ENCODE results near the gene COG7.
"Not testable (repeated sequence)": the region's sequence is repeated elsewhere in the genome, so short reads cannot be mapped to it uniquely, and the experiment has no call there.

COG7 gene

GRCh38 chr16:23382279-23382678 lies 70.7 kb downstream of the COG7 start:
- H3K4me1 ChIP-seq (ENCODE audit: control insufficient read depth in 5 of 5, insufficient read depth in 5 of 5, low read length in 5 of 5), result no peaks in the 10 kb centered on the region
- H3K9me3 ChIP-seq (ENCODE audit: control insufficient read depth in 5 of 5, low read length in 5 of 5), result no peaks in the 10 kb centered on the region
- H3K27me3 ChIP-seq (ENCODE audit: control insufficient read depth in 5 of 5, insufficient read depth in 4 of 5, low read length in 5 of 5), result no peaks in the 10 kb centered on the region
- no peak overlapping the region for H3K4me3 ChIP-seq (ENCODE audit: low read depth in 1 of 5, low read length in 5 of 5)
- no peak overlapping the region for H3K27ac ChIP-seq (ENCODE audit: low read depth, low read length)
- peaks cover 0 to 7% (median 0%) of the 10 kb centered on the region in 5 donors for H3K36me3 ChIP-seq (ENCODE audit: control insufficient read depth in 5 of 5, insufficient read depth in 5 of 5, low read length in 5 of 5)
- H3K9ac ChIP-seq (ENCODE audit: low read length in 5 of 5), result no peak overlapping the region

DNA sequence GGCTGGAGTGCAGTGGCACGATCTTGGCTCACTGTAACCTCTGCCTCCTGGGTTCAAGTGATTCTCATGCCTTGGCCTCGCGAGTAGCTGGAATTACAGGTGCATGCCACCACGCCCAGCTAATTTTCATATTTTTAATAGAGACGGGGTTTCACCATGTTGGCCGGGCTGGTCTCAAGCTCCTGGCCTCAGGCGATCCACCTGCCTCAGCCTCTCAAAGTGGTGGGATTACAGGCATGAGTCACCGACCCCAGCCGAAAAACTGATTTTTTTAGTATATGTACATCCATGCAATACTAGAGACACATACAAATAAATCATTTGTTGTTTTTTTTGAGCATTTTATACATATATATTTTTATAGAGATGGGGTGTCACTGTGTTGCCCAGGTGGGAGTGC lies 71.3 kb downstream of the COG7 start:
- not testable (repeated sequence) for H3K27me3 ChIP-seq (ENCODE audit: control insufficient read depth in 5 of 5, insufficient read depth in 4 of 5, low read length in 5 of 5); H3K9ac ChIP-seq (ENCODE audit: low read length in 5 of 5); H3K36me3 ChIP-seq (ENCODE audit: control insufficient read depth in 5 of 5, insufficient read depth in 5 of 5, low read length in 5 of 5); H3K4me3 ChIP-seq (ENCODE audit: low read depth in 1 of 5, low read length in 5 of 5); H3K9me3 ChIP-seq (ENCODE audit: control insufficient read depth in 5 of 5, low read length in 5 of 5); H3K27ac ChIP-seq (ENCODE audit: low read depth, low read length); H3K4me1 ChIP-seq (ENCODE audit: control insufficient read depth in 5 of 5, insufficient read depth in 5 of 5, low read length in 5 of 5)

- Histone ChIP-seq H3K36me3 (ENCODE audit: control insufficient read depth in 5 of 5, insufficient read depth in 5 of 5, low read length in 5 of 5) (peaks cover 0 to 3% (median 0%) of the 10 kb centered on the region in 5 donors), H3K9me3 (ENCODE audit: control insufficient read depth in 5 of 5, low read length in 5 of 5) (no peaks in the 10 kb centered on the region), H3K27ac (ENCODE audit: low read depth, low read length) (no peak overlapping the region), H3K4me3 (ENCODE audit: low read depth in 1 of 5, low read length in 5 of 5) (no peak overlapping the region), H3K27me3 (ENCODE audit: control insufficient read depth in 5 of 5, insufficient read depth in 4 of 5, low read length in 5 of 5) (no peaks in the 10 kb centered on the region), H3K9ac (ENCODE audit: low read length in 5 of 5) (no peak overlapping the region), H3K4me1 (ENCODE audit: control insufficient read depth in 5 of 5, insufficient read depth in 5 of 5, low read length in 5 of 5) (no peaks in the 10 kb centered on the region)
Measured at GRCh38 chr16:23380501-23380951, 72.5 kb downstream of the COG7 start.

- H3K9ac ChIP-seq (ENCODE audit: low read length in 5 of 5), result no peak overlapping the region
- H3K27me3 ChIP-seq (ENCODE audit: control insufficient read depth in 5 of 5, insufficient read depth in 4 of 5, low read length in 5 of 5), result peaks cover 0 to 4% (median 0%) of the 10 kb centered on the region in 5 donors
- H3K9me3 ChIP-seq (ENCODE audit: control insufficient read depth in 5 of 5, low read length in 5 of 5), result no peaks in the 10 kb centered on the region
- H3K4me1 ChIP-seq (ENCODE audit: control insufficient read depth in 5 of 5, insufficient read depth in 5 of 5, low read length in 5 of 5), result no peaks in the 10 kb centered on the region
- H3K4me3 ChIP-seq (ENCODE audit: low read depth in 1 of 5, low read length in 5 of 5), result no peak overlapping the region
- no peak overlapping the region for H3K27ac ChIP-seq (ENCODE audit: low read depth, low read length)
- H3K36me3 ChIP-seq (ENCODE audit: control insufficient read depth in 5 of 5, insufficient read depth in 5 of 5, low read length in 5 of 5), result peaks cover 0 to 3% (median 0%) of the 10 kb centered on the region in 5 donors
Measured at GRCh38 chr16:23379707-23380106, 73.3 kb downstream of the COG7 start.

GRCh38 chr16:23378921-23379320 lies 74.1 kb downstream of the COG7 start:
- H3K9ac ChIP-seq (ENCODE audit: low read length in 5 of 5), result no peak overlapping the region
- H3K36me3 ChIP-seq (ENCODE audit: control insufficient read depth in 5 of 5, insufficient read depth in 5 of 5, low read length in 5 of 5), result peaks cover 0 to 3% (median 0%) of the 10 kb centered on the region in 5 donors
- H3K4me3 ChIP-seq (ENCODE audit: low read depth in 1 of 5, low read length in 5 of 5), result no peak overlapping the region
- H3K9me3 ChIP-seq (ENCODE audit: control insufficient read depth in 5 of 5, low read length in 5 of 5), result no peaks in the 10 kb centered on the region
- H3K27ac ChIP-seq (ENCODE audit: low read depth, low read length), result no peak overlapping the region
- no peaks in the 10 kb centered on the region for H3K4me1 ChIP-seq (ENCODE audit: control insufficient read depth in 5 of 5, insufficient read depth in 5 of 5, low read length in 5 of 5)
- H3K27me3 ChIP-seq (ENCODE audit: control insufficient read depth in 5 of 5, insufficient read depth in 4 of 5, low read length in 5 of 5), result peaks cover 0 to 4% (median 0%) of the 10 kb centered on the region in 5 donors

DNA sequence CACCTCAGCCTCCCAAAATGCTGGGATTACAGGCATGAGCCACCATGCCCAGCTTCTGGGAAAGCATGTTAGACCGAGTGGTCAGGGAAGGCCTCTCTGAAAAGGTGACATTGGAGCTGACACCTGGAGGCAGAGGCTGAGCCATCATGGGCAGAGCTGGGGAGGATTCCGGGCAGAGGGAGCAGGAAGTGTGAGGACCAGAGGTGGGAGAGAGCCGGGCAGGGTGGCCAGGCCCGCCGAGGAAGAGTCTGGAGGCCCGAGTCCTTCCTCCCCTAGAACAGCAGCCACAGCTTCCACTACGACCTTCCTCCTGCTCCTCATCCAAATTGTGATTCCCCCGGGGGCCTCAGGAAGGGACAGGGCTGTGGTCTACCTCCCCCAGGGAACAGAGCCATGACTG lies 74.7 kb downstream of the COG7 start:
- H3K36me3 ChIP-seq (ENCODE audit: control insufficient read depth in 5 of 5, insufficient read depth in 5 of 5, low read length in 5 of 5), result peaks cover 0 to 3% (median 0%) of the 10 kb centered on the region in 5 donors
- H3K27ac ChIP-seq (ENCODE audit: low read depth, low read length), result no peak overlapping the region
- no peaks in the 10 kb centered on the region for H3K4me1 ChIP-seq (ENCODE audit: control insufficient read depth in 5 of 5, insufficient read depth in 5 of 5, low read length in 5 of 5)
- no peak overlapping the region for H3K9ac ChIP-seq (ENCODE audit: low read length in 5 of 5)
- H3K4me3 ChIP-seq (ENCODE audit: low read depth in 1 of 5, low read length in 5 of 5), result no peak overlapping the region
- peaks cover 0 to 7% (median 0%) of the 10 kb centered on the region in 5 donors for H3K27me3 ChIP-seq (ENCODE audit: control insufficient read depth in 5 of 5, insufficient read depth in 4 of 5, low read length in 5 of 5)
- no peaks in the 10 kb centered on the region for H3K9me3 ChIP-seq (ENCODE audit: control insufficient read depth in 5 of 5, low read length in 5 of 5)

- H3K4me1 ChIP-seq (ENCODE audit: control insufficient read depth in 5 of 5, insufficient read depth in 5 of 5, low read length in 5 of 5), result no peaks in the 10 kb centered on the region
- H3K27me3 ChIP-seq (ENCODE audit: control insufficient read depth in 5 of 5, insufficient read depth in 4 of 5, low read length in 5 of 5), result peaks cover 0 to 7% (median 0%) of the 10 kb centered on the region in 5 donors
- no peak overlapping the region for H3K4me3 ChIP-seq (ENCODE audit: low read depth in 1 of 5, low read length in 5 of 5)
- H3K36me3 ChIP-seq (ENCODE audit: control insufficient read depth in 5 of 5, insufficient read depth in 5 of 5, low read length in 5 of 5), result peaks cover 0 to 3% (median 0%) of the 10 kb centered on the region in 5 donors
- H3K9me3 ChIP-seq (ENCODE audit: control insufficient read depth in 5 of 5, low read length in 5 of 5), result no peaks in the 10 kb centered on the region
- H3K9ac ChIP-seq (ENCODE audit: low read length in 5 of 5), result no peak overlapping the region
- H3K27ac ChIP-seq (ENCODE audit: low read depth, low read length), result no peak overlapping the region
Measured at GRCh38 chr16:23377071-23377931, 75.7 kb downstream of the COG7 start.

GRCh38 chr16:23375643-23376042 lies 77.3 kb downstream of the COG7 start:
- Histone ChIP-seq H3K9ac (ENCODE audit: low read length in 5 of 5) (no peak overlapping the region), H3K27ac (ENCODE audit: low read depth, low read length) (no peak overlapping the region), H3K27me3 (ENCODE audit: control insufficient read depth in 5 of 5, insufficient read depth in 4 of 5, low read length in 5 of 5) (peaks cover 0 to 9% (median 0%) of the 10 kb centered on the region in 5 donors), H3K36me3 (ENCODE audit: control insufficient read depth in 5 of 5, insufficient read depth in 5 of 5, low read length in 5 of 5) (peaks cover 0 to 3% (median 0%) of the 10 kb centered on the region in 5 donors), H3K4me3 (ENCODE audit: low read depth in 1 of 5, low read length in 5 of 5) (no peak overlapping the region), H3K4me1 (ENCODE audit: control insufficient read depth in 5 of 5, insufficient read depth in 5 of 5, low read length in 5 of 5) (no peaks in the 10 kb centered on the region), H3K9me3 (ENCODE audit: control insufficient read depth in 5 of 5, low read length in 5 of 5) (no peaks in the 10 kb centered on the region)

DNA sequence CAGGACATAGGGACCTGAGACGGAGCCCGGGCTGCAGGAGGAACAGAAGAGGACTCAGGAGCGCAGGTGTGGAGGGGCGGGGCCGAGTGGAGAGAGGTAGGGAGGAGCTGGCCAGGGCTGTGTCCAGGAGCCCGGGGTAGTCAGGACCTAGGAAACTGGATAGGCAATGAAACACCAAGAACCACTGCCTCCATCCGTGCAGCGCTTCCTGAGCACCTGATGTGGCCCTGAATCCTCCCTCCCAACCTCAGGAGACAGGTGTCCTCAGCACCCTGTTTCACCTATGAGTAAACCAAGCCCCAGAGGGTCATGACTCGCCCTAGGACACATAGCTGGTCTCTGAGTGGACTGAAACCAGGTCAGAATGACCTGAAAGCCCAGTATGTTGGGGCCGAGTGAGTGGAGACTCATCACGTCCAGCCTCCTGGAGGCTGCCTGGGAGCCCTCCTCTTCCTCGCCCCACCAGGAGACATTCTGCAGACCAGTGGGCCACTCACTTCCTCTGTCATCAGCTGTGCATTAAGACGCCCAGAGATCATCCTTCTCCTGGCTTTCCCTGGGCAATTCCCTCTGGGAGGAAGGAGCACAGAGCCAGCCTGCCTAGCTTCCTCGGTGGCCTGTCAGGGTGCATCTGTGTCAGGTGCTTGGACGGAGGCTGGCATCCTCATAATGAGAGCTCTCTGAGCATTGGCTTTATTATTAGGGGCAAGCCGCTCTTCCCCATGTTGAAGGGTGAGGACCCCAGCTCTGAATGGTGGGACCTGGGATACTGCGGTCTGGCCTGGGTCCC lies 78.1 kb downstream of the COG7 start:
- no peak overlapping the region for H3K27ac ChIP-seq (ENCODE audit: low read depth, low read length)

More for the DNA sequence above, 78.1 kb downstream of the COG7 start:
- Histone ChIP-seq H3K36me3 (ENCODE audit: control insufficient read depth in 5 of 5, insufficient read depth in 5 of 5, low read length in 5 of 5) (peaks cover 0 to 3% (median 0%) of the 10 kb centered on the region in 5 donors), H3K9me3 (ENCODE audit: control insufficient read depth in 5 of 5, low read length in 5 of 5) (no peaks in the 10 kb centered on the region), H3K9ac (ENCODE audit: low read length in 5 of 5) (no peak overlapping the region), H3K27me3 (ENCODE audit: control insufficient read depth in 5 of 5, insufficient read depth in 4 of 5, low read length in 5 of 5) (peaks cover 0 to 10% (median 0%) of the 10 kb centered on the region in 5 donors), H3K4me1 (ENCODE audit: control insufficient read depth in 5 of 5, insufficient read depth in 5 of 5, low read length in 5 of 5) (no peaks in the 10 kb centered on the region), H3K4me3 (ENCODE audit: low read depth in 1 of 5, low read length in 5 of 5) (no peak overlapping the region)
